HEK293T (cell line): ENCODE measurements around the gene ALPL.

ENCODE experiments used
- ARNT ChIP-seq: fragments of 450-650 bp; IDR thresholded peaks from 2 replicates; pipeline ENCODE4 v1.6.1; 2017; ENCODE audit warnings: mild to moderate bottlenecking
- BHLHE40 ChIP-seq: fragments of 450-650 bp; IDR thresholded peaks from 2 replicates; pipeline ENCODE4 v1.6.1; 2016; ENCODE audit warnings: mild to moderate bottlenecking, moderate library complexity, borderline replicate concordance
- FOXA1 ChIP-seq: fragments of 450-650 bp; IDR thresholded peaks from 2 replicates; pipeline ENCODE4 v1.6.1; 2016; ENCODE audit warnings: mild to moderate bottlenecking
- FOXM1 ChIP-seq: fragments of 450-650 bp; IDR thresholded peaks from 2 replicates; pipeline ENCODE4 v1.6.1; 2017; ENCODE audit warnings: mild to moderate bottlenecking, borderline replicate concordance
- L3MBTL2 ChIP-seq: fragments of 450-650 bp; conservative IDR thresholded peaks from 2 replicates; pipeline ENCODE4 v1.6.1; 2016; ENCODE audit warnings: mild to moderate bottlenecking
- LEF1 ChIP-seq: fragments of 450-650 bp; IDR thresholded peaks from 2 replicates; pipeline ENCODE4 v1.6.1; 2017; ENCODE audit warnings: mild to moderate bottlenecking, borderline replicate concordance
- NFRKB ChIP-seq: fragments of 450-650 bp; IDR thresholded peaks from 2 replicates; pipeline ENCODE4 v1.6.1; 2016; ENCODE audit warnings: mild to moderate bottlenecking, moderate library complexity
- PKNOX1 ChIP-seq: fragments of 450-650 bp; IDR thresholded peaks from 2 replicates; pipeline ENCODE4 v1.6.1; 2016
- SP1 ChIP-seq: fragments of 450-650 bp; IDR thresholded peaks from 2 replicates; pipeline ENCODE4 v1.6.1; 2017
- SUZ12 ChIP-seq: fragments of 450-650 bp; IDR thresholded peaks from 2 replicates; pipeline ENCODE4 v1.6.1; 2016; ENCODE audit warnings: mild to moderate bottlenecking
- TARDBP ChIP-seq: fragments of 450-650 bp; IDR thresholded peaks from 2 replicates; pipeline ENCODE4 v1.6.1; 2016

DNA sequence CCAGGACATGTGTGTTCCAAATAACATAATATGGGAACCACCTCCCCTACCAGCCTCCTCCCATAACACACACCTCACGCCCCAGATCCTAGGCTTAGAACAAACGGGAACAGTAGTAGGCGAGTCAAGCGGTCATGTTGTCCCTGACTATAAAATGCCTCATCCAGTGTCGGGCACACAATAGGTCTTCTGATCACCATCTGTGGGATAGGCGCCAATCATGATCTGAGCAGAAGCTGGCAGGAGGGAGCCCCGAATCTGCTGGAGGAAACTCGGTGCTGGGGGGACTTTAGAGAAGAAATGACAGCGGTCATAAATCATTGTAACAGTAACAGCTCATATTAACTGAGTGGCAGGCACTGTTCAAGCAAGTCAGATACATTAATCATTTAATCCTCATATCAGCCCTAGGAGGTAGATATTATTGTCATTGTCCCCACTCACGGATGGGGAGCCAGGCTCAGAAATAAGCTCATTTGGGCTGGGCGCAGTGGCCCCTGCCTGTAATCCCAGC, 13.4 kb downstream of the ALPL start:
- TF ChIP-seq L3MBTL2 (no peak), ARNT (no peak), PKNOX1 (peak; percentile 79), NFRKB (no peak), BHLHE40 (no peak), FOXA1 (no peak), FOXM1 (no peak), LEF1 (no peak), SUZ12 (no peak), TARDBP (no peak), SP1 (no peak)
